ENCODE measurements around the gene PHYKPL.

The PHYKPL gene

DNA sequence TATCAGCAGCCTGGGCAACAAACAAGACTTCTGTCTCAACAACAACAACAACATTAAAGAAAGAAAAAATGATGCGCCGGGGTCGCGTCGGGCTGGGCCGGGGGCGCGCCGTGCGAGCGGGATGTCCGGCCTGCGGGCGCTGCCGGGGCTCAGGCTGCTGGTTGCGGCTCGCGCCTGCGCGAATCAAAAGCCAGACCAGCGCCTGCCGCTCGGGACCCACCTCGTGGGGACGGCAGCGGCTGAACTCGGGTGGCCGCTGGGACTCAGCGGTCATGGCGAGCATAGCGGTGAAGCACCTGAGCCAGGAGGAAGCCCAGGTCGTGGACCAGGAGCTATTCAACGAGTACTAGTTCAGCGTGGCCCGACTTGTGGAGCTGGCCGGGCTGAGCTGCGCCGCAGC lies 67.0 kb downstream of the PHYKPL start:
- Histone ChIP-seq H3K4me1 (ENCODE audit: control insufficient read depth, insufficient read depth, low read length) (peaks cover 2% of the 10 kb centered on the region), H3K4me3 (ENCODE audit: low read length) (no peak overlapping the region), H3K4me2 (ENCODE audit: low read length) (no peak overlapping the region), H3K9ac (ENCODE audit: low read depth, low read length) (no peak overlapping the region), H3K27me3 (ENCODE audit: control insufficient read depth, insufficient read depth, low read length) (peaks cover 48% of the 10 kb centered on the region), H3K9me3 (replicated peaks; ENCODE audit: low read length) (no peaks in the 10 kb centered on the region), H3K36me3 (ENCODE audit: insufficient read depth, low read length) (no peaks in the 10 kb centered on the region)

DNA sequence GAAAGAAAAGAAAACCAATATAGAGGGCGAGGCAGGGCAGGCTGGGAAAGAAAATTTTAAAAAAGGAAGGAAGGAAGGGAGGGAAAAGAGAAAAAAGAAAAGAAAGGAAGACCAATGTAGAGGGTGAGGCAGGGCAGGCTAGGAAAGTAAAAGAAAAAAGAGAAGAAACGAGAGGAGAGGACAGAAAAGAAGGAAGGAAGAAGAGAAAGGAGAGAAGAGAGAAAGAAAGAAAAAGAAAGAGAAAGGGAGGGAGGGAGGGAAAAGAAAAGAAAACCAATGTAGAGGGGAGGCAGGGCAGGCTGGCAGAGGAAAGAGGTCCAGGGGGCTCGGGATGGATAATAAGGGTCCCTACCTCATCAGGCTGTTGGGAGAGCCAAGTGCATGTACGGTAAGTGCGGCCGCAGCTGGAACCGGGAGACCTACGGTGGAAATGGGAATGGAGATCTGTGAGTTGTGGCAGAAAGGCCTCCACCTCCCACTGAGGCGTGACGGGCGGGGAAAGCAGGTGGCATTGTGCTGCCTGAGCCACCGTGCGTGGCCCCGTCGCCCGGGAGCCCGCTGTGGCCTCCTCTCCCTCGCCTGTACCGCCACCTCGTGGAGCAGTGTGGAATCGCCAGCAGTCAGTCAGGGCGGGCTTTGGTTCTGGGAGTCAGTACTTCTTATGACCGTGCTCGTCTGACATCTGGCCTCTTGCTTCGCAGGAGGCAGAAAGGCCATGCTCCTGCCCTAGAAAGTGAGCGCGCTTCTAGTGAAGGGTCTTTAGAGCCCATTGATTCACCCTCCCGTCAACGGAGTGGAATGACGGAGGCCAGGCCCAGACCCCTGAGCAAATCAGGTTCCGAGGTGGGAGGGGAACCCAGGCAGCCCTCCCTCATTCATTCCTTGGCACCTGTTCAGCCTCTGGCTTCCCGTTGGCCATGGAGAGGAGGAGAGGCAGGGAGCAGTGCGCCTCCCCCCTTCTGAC lies 68.5 kb downstream of the PHYKPL start:
- H3K9me3 ChIP-seq (replicated peaks; ENCODE audit: low read length), result no peaks in the 10 kb centered on the region
- H3K4me1 ChIP-seq (ENCODE audit: control insufficient read depth, insufficient read depth, low read length), result peaks cover 2% of the 10 kb centered on the region
- no peak overlapping the region for H3K4me3 ChIP-seq (ENCODE audit: low read length)
- H3K27me3 ChIP-seq (ENCODE audit: control insufficient read depth, insufficient read depth, low read length), result peaks cover 49% of the 10 kb centered on the region
- H3K36me3 ChIP-seq (ENCODE audit: insufficient read depth, low read length), result no peaks in the 10 kb centered on the region
- no peak overlapping the region for H3K9ac ChIP-seq (ENCODE audit: low read depth, low read length)
- H3K4me2 ChIP-seq (ENCODE audit: low read length), result peak overlapping the region; percentile 78

DNA sequence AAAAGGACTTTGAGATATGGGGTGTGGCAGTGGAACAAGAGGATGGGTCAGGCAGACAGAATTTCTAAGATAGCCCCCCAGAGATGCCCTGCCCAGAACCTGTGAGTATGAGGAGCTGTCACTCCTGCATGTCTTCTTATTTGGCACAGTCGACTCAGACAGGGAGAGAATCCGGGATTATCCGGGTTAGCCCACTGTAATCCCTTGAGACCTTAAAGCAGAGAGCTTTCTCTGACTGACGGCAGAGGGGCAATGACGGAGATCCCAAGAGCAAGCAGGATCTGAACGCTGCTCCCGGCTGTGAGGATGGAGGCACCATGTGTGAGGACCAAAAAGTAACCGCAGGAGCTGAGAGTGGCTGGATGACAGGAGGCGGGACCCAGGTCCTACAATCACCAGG lies 70.1 kb downstream of the PHYKPL start:
- Histone ChIP-seq H3K4me1 (ENCODE audit: control insufficient read depth, insufficient read depth, low read length) (peaks cover 2% of the 10 kb centered on the region), H3K36me3 (ENCODE audit: insufficient read depth, low read length) (no peaks in the 10 kb centered on the region), H3K9ac (ENCODE audit: low read depth, low read length) (no peak overlapping the region), H3K9me3 (replicated peaks; ENCODE audit: low read length) (no peaks in the 10 kb centered on the region), H3K27me3 (ENCODE audit: control insufficient read depth, insufficient read depth, low read length) (peaks cover 46% of the 10 kb centered on the region), H3K4me3 (ENCODE audit: low read length) (no peak overlapping the region), H3K4me2 (ENCODE audit: low read length) (no peak overlapping the region)

DNA sequence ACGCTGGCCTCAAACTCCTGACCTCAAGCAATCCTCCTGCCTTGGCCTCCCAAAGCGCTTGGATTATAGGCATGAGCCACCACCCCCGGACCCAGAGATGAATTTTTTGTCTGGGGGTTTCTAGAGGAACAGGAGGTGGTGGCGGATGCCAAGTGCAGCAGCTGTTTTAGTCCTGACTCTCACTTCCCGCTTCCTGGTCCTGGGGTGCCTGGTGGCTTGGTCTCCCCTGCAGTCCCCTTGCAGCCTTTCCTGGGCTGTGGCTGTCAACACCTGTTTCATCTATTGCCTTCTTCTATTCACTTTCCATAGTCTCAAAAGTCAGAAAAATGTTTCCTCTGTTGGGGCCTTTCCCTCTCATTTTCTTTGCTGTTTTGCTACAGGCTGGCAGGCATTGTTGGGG lies 72.4 kb downstream of the PHYKPL start:
- Histone ChIP-seq H3K9ac (ENCODE audit: low read depth, low read length) (no peak overlapping the region), H3K9me3 (replicated peaks; ENCODE audit: low read length) (no peaks in the 10 kb centered on the region), H3K4me2 (ENCODE audit: low read length) (no peak overlapping the region), H3K27me3 (ENCODE audit: control insufficient read depth, insufficient read depth, low read length) (peaks cover 28% of the 10 kb centered on the region), H3K4me3 (ENCODE audit: low read length) (no peak overlapping the region), H3K4me1 (ENCODE audit: control insufficient read depth, insufficient read depth, low read length) (peaks cover 2% of the 10 kb centered on the region), H3K36me3 (ENCODE audit: insufficient read depth, low read length) (no peaks in the 10 kb centered on the region)

All from skeletal muscle satellite cell (primary cell).